NCI-H2081 (cell line): Measurements from ENCODE around the gene APH1B.

Experiments used
- DNase-seq, 2 experiments: peaks; one replicate each; lab custom pipeline; 2025; lab: John Stamatoyannopoulos, UW

APH1B gene

GRCh38 chr15:63353887-63354286 is 76.5 kb downstream of the APH1B start:
- DNase-seq: no peak

DNA sequence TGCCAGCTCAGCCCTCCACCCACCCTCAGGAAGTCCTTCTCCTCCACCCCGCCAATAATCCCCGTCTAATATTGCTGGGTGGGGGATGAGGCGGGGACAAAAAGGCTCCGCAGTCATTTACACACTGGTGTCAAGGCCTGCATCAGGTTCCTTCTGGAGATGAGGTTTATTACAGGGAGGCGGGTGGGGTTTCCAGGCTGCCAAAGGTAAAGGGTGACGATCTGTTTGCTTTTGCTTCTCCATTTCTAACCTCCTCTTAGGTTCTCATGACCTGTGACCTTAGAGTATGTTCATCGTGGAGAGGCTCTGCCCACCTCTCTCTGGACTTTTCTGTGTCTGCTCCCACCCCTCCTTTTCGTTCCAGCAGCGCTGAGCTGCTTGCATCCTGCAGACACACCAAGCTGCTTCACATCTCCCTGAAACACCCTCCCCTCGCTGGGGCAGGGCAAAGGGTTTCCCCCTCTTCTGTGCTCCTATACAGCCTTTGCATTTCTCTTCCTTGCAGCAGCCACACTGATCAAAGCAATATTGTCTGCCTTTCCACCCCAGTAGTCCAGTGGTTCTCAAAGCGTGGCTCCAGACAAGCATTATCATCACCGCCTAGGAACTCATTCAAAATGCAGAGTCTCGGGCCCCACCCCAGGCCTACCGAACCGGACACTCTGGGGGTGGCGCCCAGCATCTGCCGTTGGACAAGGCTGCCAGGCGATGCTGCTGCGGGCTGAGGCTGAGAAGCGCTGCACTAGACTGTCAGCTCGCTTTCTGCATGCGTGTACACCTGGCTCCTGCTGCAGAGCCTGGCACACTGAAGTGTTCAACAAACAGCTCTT is 77.6 kb downstream of the APH1B start:
- no peak for DNase-seq

DNA sequence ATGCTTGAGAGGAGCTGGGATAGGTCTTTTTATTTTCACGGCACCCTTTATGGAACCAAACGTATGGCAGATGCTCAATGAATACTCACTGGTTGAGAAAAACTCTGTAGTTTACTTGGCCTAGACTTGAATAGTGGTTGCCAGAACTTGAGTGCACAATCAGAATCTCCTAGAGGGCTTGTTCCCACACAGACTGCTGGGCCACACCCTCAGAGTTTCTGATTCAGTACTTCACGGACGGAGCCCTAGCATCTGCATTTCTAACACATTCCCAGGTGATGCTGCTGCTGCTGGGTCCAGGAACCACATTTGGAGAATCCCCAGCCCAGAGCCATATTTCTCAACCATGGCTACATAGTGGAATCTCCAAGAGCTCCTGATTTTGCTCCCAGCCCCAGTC is 79.7 kb downstream of the APH1B start:
- DNase-seq: no peak

DNA sequence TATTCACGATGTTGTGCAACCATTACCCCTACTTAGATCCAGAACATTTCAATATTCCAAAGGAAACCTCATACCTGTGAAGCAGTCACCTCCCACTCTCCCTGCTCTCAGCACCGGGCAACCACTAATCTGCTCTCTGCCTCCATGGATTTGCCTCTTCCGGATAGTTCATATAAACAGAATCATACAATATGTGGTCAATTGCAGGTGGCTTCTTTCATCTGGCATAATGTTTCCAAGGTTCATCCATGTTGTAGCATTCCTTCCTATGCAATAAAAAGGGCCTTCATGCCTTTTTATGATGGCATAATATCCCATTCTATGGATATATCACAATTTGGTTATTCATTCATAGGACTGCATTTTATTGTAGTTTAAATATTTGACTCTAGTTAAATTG is 80.3 kb downstream of the APH1B start:
- DNase-seq: no peak

DNA sequence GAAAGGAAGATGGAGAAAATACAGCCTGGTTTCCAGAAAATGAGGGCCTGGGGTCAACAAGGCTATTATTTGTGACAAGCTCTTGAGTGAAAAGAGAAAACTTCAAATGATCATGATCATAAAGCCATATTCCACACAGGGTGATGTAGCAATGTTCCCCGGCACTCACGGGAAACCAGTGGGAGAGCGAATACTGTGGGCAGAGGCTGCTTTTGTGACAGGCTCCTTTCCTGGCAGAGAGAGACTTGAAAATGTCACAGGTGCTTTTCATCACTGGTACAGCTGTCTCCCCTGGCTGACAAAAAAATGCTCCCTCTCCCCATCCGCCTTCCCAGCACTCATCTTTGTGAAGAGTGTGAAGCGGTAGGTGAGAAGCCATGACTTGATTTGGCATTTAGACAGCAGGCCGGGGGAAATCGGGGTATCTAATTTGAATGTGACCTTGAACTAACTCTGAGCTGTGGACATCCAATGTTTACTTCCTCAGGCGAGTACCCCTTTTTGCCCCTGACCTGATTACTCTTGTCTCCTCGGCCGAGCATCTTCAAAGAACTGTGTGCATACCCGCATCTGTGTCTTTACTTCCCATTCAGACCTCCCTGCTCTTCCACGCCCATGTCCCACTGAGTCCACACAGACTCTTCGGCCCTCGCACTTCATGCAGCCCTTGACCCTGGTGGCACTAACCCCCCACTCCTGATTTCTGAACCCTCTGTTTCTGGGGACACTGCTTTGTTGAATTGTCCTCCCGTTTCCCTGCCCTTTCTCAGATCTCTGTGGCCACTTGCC is 81.0 kb downstream of the APH1B start:
- no peak for DNase-seq
